ENCODE data around the gene DLGAP1. TPM values are rescaled to one million over a fixed set of nuclear protein-coding genes. Genes with fewer than 3 reads are reported as not detected.

DLGAP1 gene
- total RNA-seq, 1 experiment from 2014 or later: 0.39 TPM

GRCh38 chr18:3538954-3539617, 916.0 kb downstream of the DLGAP1 start:
- H3K79me2 ChIP-seq (ENCODE audit: insufficient read depth, low read length): no peaks in the 10 kb centered on the region
- BruUV-seq (replicated peaks): no TSS peak
- CTCF ChIA-PET: no interaction called here
- no peaks in the 10 kb centered on the region; a peak in 1 of 4 replicates for H3K9me3 ChIP-seq (ENCODE audit: control insufficient read depth in 1 of 2, insufficient read depth in 1 of 2, low read depth in 1 of 2, low read length in 2 of 2)
- TF ChIP-seq EZH2phosphoT487 (IDR thresholded peaks at IDR 0.05; ENCODE audit: borderline replicate concordance) (no peak), ATF3 (IDR thresholded peaks at IDR 0.05) (no peak), SRF (IDR thresholded peaks at IDR 0.05; ENCODE audit: low read depth) (no peak), SP1 (IDR thresholded peaks at IDR 0.05; ENCODE audit: low read depth) (no peak), ELF1 (IDR thresholded peaks at IDR 0.05; ENCODE audit: borderline replicate concordance, low read depth) (no peak), CEBPB (IDR thresholded peaks at IDR 0.05; ENCODE audit: low read depth) (no peak), SIN3A (IDR thresholded peaks at IDR 0.05; ENCODE audit: low read depth) (no peak), JUND (IDR thresholded peaks at IDR 0.05) (no peak), ZFX (IDR thresholded peaks at IDR 0.05) (no peak), EGR1 (IDR thresholded peaks at IDR 0.05; ENCODE audit: low read depth) (no peak), RAD21 (IDR thresholded peaks at IDR 0.05; ENCODE audit: low read depth) (no peak), POLR2A (IDR thresholded peaks at IDR 0.05; ENCODE audit: borderline replicate concordance, extremely low read depth, insufficient read depth, insufficient read length) (no peak)
- TF ChIP-seq, protein P1, sequence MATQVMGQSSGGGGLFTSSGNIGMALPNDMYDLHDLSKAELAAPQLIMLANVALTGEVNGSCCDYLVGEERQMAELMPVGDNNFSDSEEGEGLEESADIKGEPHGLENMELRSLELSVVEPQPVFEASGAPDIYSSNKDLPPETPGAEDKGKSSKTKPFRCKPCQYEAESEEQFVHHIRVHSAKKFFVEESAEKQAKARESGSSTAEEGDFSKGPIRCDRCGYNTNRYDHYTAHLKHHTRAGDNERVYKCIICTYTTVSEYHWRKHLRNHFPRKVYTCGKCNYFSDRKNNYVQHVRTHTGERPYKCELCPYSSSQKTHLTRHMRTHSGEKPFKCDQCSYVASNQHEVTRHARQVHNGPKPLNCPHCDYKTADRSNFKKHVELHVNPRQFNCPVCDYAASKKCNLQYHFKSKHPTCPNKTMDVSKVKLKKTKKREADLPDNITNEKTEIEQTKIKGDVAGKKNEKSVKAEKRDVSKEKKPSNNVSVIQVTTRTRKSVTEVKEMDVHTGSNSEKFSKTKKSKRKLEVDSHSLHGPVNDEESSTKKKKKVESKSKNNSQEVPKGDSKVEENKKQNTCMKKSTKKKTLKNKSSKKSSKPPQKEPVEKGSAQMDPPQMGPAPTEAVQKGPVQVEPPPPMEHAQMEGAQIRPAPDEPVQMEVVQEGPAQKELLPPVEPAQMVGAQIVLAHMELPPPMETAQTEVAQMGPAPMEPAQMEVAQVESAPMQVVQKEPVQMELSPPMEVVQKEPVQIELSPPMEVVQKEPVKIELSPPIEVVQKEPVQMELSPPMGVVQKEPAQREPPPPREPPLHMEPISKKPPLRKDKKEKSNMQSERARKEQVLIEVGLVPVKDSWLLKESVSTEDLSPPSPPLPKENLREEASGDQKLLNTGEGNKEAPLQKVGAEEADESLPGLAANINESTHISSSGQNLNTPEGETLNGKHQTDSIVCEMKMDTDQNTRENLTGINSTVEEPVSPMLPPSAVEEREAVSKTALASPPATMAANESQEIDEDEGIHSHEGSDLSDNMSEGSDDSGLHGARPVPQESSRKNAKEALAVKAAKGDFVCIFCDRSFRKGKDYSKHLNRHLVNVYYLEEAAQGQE (IDR thresholded peaks at IDR 0.05; ENCODE audit: low read depth): no peak
- intact Hi-C loops (cut with micrococcal nuclease): no loop called here
- no peaks in the 10 kb centered on the region for H4K20me1 ChIP-seq (ENCODE audit: insufficient read depth)
- H3K27me3 ChIP-seq (ENCODE audit: insufficient read depth, low read length): no peaks in the 10 kb centered on the region
- POLR2A ChIA-PET: no interaction called here
- H3K9me2 ChIP-seq (ENCODE audit: insufficient read depth): no peaks in the 10 kb centered on the region
- DNase-seq (ENCODE audit: low read depth, low spot score): no peak
- no peak; the same call in 1 of the 2 replicates for ATAC-seq
- H3K9ac ChIP-seq (ENCODE audit: low read length): no peak overlapping the region
- no peak overlapping the region for H2AFZ ChIP-seq (ENCODE audit: low read depth, low read length, poor library complexity, severe bottlenecking)
- RAD21 ChIA-PET (ENCODE audit: low non-redundant PET in 1 of 2, low total read pairs in 2 of 2, uncharacterized antibody in 2 of 2, unreplicated experiment in 2 of 2): no interaction called here
- no peaks in the 10 kb centered on the region for H3K36me3 ChIP-seq (ENCODE audit: control insufficient read depth in 1 of 2, insufficient read depth in 2 of 2, low read length in 2 of 2)
- no peak overlapping the region for H3K4me2 ChIP-seq (ENCODE audit: low read length)
- peaks cover 19 to 21% of the 10 kb centered on the region in 2 experiments for H3K4me1 ChIP-seq (ENCODE audit: control insufficient read depth in 1 of 2, insufficient read depth in 2 of 2, low read length in 2 of 2)
- no peak overlapping the region for H3K4me3 ChIP-seq (replicated peaks in 1 of 2; ENCODE audit: low read depth in 1 of 2, low read length in 2 of 2)
- no peak overlapping the region for H3K27ac ChIP-seq (ENCODE audit: low read depth, low read length)

All from HCT116 (cell line).